Smooth muscle cell (in vitro differentiated cells): Measurements from ENCODE around the gene FLT3. TPM values are rescaled to one million over a fixed set of nuclear protein-coding genes. Genes with fewer than 3 reads are reported as not detected.
"Not testable (repeated sequence)": the region's sequence is repeated elsewhere in the genome, so short reads cannot be mapped to it uniquely, and the experiment has no call there.

Experiments used
- DNase-seq: peaks from one replicate; lab custom pipeline; 2025; ENCODE audit not compliant: unreplicated experiment; lab: John Stamatoyannopoulos, UW
- H2AFZ ChIP-seq: fragments of 200-600 bp; sonication (generic); 2 replicates; pipeline ENCODE4 v1.6.0; 2016; ENCODE audit warnings: antibody characterized with exemption, low read depth, mild to moderate bottlenecking
- H3F3A ChIP-seq: fragments of 200-600 bp; sonication (generic); 2 replicates; pipeline ENCODE4 v1.6.0; 2017; ENCODE audit warnings: antibody characterized with exemption, low read depth
- H3K27ac ChIP-seq: fragments of 200-600 bp; sonication (generic); 2 replicates; pipeline ENCODE4 v1.5.1; 2016; ENCODE audit warnings: low read depth, mild to moderate bottlenecking
- H3K27me3 ChIP-seq: fragments of 200-600 bp; sonication (generic); 2 replicates; pipeline ENCODE4 v1.6.1; 2016; ENCODE audit warnings: low read depth, mild to moderate bottlenecking
- H3K36me3 ChIP-seq: fragments of 200-600 bp; sonication (generic); 2 replicates; pipeline ENCODE4 v1.5.1; 2016; ENCODE audit warnings: low read depth
- H3K4me1 ChIP-seq: fragments of 200-600 bp; sonication (generic); 2 replicates; pipeline ENCODE4 v1.5.1; 2016; ENCODE audit warnings: low read depth
- H3K4me2 ChIP-seq: fragments of 200-600 bp; sonication (generic); 2 replicates; pipeline ENCODE4 v1.6.0; 2016; ENCODE audit warnings: mild to moderate bottlenecking
- H3K4me3 ChIP-seq: fragments of 200-600 bp; sonication (generic); 2 replicates; pipeline ENCODE4 v1.5.1; 2016; ENCODE audit warnings: mild to moderate bottlenecking
- H3K79me2 ChIP-seq: fragments of 200-600 bp; sonication (generic); 2 replicates; pipeline ENCODE4 v1.6.0; 2016; ENCODE audit warnings: low read depth, mild to moderate bottlenecking
- H3K9ac ChIP-seq: fragments of 200-600 bp; sonication (generic); 2 replicates; pipeline ENCODE4 v1.6.0; 2016; ENCODE audit warnings: low read depth
- H3K9me3 ChIP-seq: fragments of 200-600 bp; sonication (generic); replicated peaks from 2 replicates; pipeline ENCODE4 v1.5.1; 2016; ENCODE audit warnings: low read depth
- H4K20me1 ChIP-seq: fragments of 200-600 bp; sonication (generic); 2 replicates; pipeline ENCODE4 v1.6.0; 2016; ENCODE audit warnings: low read depth
- WGBS: methylation state at CpG from one replicate; pipeline ENCODE4 v1.1.7; 2016; ENCODE audit warnings: low lambda C conversion rate; 5-methylcytosine and 5-hydroxymethylcytosine counted together
- polyA plus RNA-seq: library from polyadenylated mRNA; unstranded; fragments of >200 nt; fragmentation: Nextera tagmentation; extraction: Ambion mirVana; gene quantifications from 2 replicates; pipeline ENCODE4 v1.2.1, GENCODE V29; 2016
- total RNA-seq: library from RNA; depleted of rRNA; stranded (reverse); fragments of >200 nt; gene quantifications from 2 replicates; pipeline ENCODE4 v1.2.3, GENCODE V29; 2014
- TF ChIP-seq, protein P1 (sequence below): fragments of 200-600 bp; sonication (generic); IDR thresholded peaks from 2 replicates; pipeline ENCODE4 v1.5.1; 2017; ENCODE audit warnings: borderline replicate concordance, mild to moderate bottlenecking, antibody characterized with exemption; ENCODE audit not compliant: insufficient read depth, poor library complexity, severe bottlenecking

Gene FLT3
- not detected in 2 replicates for total RNA-seq
- not detected in 2 replicates for polyA plus RNA-seq

DNA sequence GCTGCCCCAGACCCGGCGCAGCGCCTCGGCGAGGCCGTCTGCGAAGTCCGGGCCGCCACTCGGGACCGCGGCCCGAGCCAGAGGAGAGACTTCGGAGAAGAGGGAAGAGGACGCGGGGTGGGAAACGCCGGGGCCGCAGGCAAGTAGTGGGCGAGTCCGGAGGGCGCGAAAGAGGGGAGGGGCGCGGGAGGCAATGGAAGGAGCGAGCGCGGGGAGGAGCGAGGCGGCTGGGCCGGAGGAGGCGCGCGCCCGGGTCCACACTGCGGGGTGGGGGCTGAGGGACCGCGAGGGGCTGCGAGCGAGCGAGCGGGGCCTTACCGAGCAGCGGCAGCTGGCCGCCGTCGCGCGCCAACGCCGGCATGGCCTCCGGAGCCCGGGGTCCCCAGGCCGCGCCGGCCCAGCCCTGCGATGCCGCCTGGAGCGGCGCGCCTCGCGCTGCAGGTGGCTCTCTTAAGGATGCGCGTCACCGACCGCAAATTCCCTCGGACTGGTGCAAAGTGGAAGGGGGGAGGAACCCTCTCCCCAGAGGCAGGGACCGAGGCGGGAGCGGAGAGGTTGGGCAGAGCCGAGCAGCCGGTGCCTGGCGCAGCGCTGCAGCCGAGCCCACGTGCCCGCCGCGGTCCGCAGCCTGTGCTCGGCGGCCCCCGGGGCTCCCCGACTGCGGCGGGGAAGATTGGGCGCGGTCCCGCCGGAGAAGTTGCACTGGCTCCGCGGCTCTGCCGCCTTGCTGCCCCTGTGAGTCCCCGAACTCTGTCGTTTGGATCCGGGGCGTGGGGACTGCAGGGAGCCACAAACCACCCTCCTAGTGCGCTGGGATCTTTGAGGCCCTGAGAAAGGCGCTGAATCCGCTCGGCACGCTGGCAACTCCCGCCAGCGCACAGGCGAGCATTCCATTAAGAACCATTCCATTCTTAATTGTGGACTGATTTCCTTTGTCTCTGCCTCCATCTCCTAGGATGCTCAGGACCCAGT lies at the start of gene FLT3:
FLT3 (minus strand) TSS at position 427 of the 972 bp plus-strand sequence; CDS start at position 361, 66 bp downstream.
- H3K4me1 ChIP-seq, result no peaks in the 10 kb centered on the region
- H3K79me2 ChIP-seq, result no peaks in the 10 kb centered on the region
- TF ChIP-seq, protein P1, sequence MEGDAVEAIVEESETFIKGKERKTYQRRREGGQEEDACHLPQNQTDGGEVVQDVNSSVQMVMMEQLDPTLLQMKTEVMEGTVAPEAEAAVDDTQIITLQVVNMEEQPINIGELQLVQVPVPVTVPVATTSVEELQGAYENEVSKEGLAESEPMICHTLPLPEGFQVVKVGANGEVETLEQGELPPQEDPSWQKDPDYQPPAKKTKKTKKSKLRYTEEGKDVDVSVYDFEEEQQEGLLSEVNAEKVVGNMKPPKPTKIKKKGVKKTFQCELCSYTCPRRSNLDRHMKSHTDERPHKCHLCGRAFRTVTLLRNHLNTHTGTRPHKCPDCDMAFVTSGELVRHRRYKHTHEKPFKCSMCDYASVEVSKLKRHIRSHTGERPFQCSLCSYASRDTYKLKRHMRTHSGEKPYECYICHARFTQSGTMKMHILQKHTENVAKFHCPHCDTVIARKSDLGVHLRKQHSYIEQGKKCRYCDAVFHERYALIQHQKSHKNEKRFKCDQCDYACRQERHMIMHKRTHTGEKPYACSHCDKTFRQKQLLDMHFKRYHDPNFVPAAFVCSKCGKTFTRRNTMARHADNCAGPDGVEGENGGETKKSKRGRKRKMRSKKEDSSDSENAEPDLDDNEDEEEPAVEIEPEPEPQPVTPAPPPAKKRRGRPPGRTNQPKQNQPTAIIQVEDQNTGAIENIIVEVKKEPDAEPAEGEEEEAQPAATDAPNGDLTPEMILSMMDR, result no peak
- WGBS, result 2% methylated on average over 65 of the region's 106 CpGs
- no peak for DNase-seq
- peak within 1 kb of the TSS; percentile 49 for H3K4me3 ChIP-seq
- peaks cover 96% of the 10 kb centered on the region for H3K27me3 ChIP-seq
- no peaks in the 10 kb centered on the region for H3F3A ChIP-seq
- no peaks in the 10 kb centered on the region for H3K36me3 ChIP-seq
- H3K9ac ChIP-seq, result no peak within 1 kb of the TSS
- H3K9me3 ChIP-seq, result no peaks in the 10 kb centered on the region
- peak within 1 kb of the TSS; percentile 93 for H3K4me2 ChIP-seq
- H4K20me1 ChIP-seq, result no peaks in the 10 kb centered on the region
- H2AFZ ChIP-seq, result no peak within 1 kb of the TSS
- no peak within 1 kb of the TSS for H3K27ac ChIP-seq

DNA sequence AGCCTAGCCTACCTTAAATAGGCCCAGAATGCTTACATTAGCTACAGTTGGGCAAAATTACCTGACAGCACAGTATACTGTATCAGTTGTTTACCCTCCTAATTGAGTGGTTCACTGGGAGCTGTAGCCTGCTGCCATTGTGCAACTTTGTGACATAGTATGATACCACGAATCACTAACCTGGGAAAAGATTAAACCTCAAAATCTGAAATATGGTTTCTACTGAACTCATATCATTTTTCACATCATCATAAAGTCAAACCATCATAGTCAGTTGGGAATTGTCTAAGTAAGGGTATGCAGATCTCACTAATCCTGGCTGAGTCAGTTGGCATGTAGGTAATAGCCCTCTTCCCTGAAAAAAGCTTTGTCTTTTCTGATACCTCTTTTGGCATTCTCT lies 47.1 kb upstream of the FLT3 start:
- H3K4me1 ChIP-seq, result peaks cover 4% of the 10 kb centered on the region
- H3K9me3 ChIP-seq, result no peaks in the 10 kb centered on the region
- H3K36me3 ChIP-seq, result no peaks in the 10 kb centered on the region
- H3K79me2 ChIP-seq, result peaks cover 99% of the 10 kb centered on the region
- no peak overlapping the region for H3K9ac ChIP-seq
- H3K4me3 ChIP-seq, result no peak overlapping the region
- 82% methylated on average over 1 of the region's 1 CpG for WGBS
- H4K20me1 ChIP-seq, result peaks cover 98% of the 10 kb centered on the region
- no peak overlapping the region for H3K4me2 ChIP-seq
- no peak overlapping the region for H2AFZ ChIP-seq
- H3K27me3 ChIP-seq, result no peaks in the 10 kb centered on the region
- no peaks in the 10 kb centered on the region for H3F3A ChIP-seq
- TF ChIP-seq, protein P1, result no peak
- no peak overlapping the region for H3K27ac ChIP-seq
- no peak for DNase-seq

- H3F3A ChIP-seq, result peaks cover 1% of the 10 kb centered on the region
- H3K9me3 ChIP-seq, result no peaks in the 10 kb centered on the region
- TF ChIP-seq, protein P1, result no peak
- H3K36me3 ChIP-seq, result no peaks in the 10 kb centered on the region
- no peaks in the 10 kb centered on the region for H3K27me3 ChIP-seq
- DNase-seq, result no peak
- H3K79me2 ChIP-seq, result peaks cover 100% of the 10 kb centered on the region
- H3K9ac ChIP-seq, result no peak overlapping the region
- no peak overlapping the region for H2AFZ ChIP-seq
- no peak overlapping the region for H3K4me3 ChIP-seq
- H3K4me1 ChIP-seq, result peaks cover 25% of the 10 kb centered on the region
- no peak overlapping the region for H3K4me2 ChIP-seq
- WGBS, result 98% methylated on average over 6 of the region's 6 CpGs
- peaks cover 100% of the 10 kb centered on the region for H4K20me1 ChIP-seq
- no peak overlapping the region for H3K27ac ChIP-seq
Observed at GRCh38 chr13:28145049-28145448, 44.7 kb upstream of the FLT3 start.

- H2AFZ ChIP-seq, H3F3A ChIP-seq, H3K36me3 ChIP-seq, H3K4me2 ChIP-seq, H3K9ac ChIP-seq, H3K27me3 ChIP-seq, H3K9me3 ChIP-seq, DNase-seq, H3K27ac ChIP-seq: not testable (repeated sequence)
- WGBS, result 58% methylated on average over 10 of the region's 10 CpGs
- Histone ChIP-seq H4K20me1 (peaks cover 71% of the 10 kb centered on the region), H3K4me1 (peaks cover 26% of the 10 kb centered on the region), H3K4me3 (peak overlapping the region; percentile 88), H3K79me2 (peaks cover 77% of the 10 kb centered on the region)
Observed at GRCh38 chr13:28141542-28141941, 41.2 kb upstream of the FLT3 start.
